HG03196 (cell line): ENCODE measurements around the gene KRTAP5-6.

Experiments used
- ATAC-seq: cut with Tn5 transposase; IDR thresholded peaks from one replicate; pipeline ENCODE4 v1.9.1; 2021; ENCODE audit not compliant: unreplicated experiment

Gene KRTAP5-6

GRCh38 chr11:1746511-1746931 is 49.5 kb downstream of the KRTAP5-6 start:
- ATAC-seq = no peak

- ATAC-seq = no peak
Measured at GRCh38 chr11:1746956-1747752, 50.2 kb downstream of the KRTAP5-6 start.
